Astrocyte (in vitro differentiated cells and primary cell): Measurements from ENCODE around the gene GPNMB.

ENCODE experiments used
- CTCF ChIP-seq: IDR thresholded peaks from 2 replicates; pipeline ENCODE4 v1.5.1; 2011; ENCODE audit warnings: low read depth, mild to moderate bottlenecking, inconsistent platforms, low read length, moderate library complexity; ENCODE audit not compliant: insufficient read depth
- EZH2 ChIP-seq: IDR thresholded peaks from 2 replicates; pipeline ENCODE4 v1.6.1; 2012; ENCODE audit warnings: mild to moderate bottlenecking, low read length, inconsistent platforms; ENCODE audit not compliant: insufficient read depth

- TF ChIP-seq CTCF (no peak), EZH2 (no peak)
Observed at GRCh38 chr7:23256731-23257130, 10.2 kb downstream of the GPNMB start.
